ENCODE results near the gene CD207. TPM values are rescaled to one million over a fixed set of nuclear protein-coding genes. Genes with fewer than 3 reads are reported as not detected.

Gene CD207
- total and polyA plus RNA-seq, 7 donors, result 0.04 to 0.59 (median 0.16) TPM; not detected in 1

DNA sequence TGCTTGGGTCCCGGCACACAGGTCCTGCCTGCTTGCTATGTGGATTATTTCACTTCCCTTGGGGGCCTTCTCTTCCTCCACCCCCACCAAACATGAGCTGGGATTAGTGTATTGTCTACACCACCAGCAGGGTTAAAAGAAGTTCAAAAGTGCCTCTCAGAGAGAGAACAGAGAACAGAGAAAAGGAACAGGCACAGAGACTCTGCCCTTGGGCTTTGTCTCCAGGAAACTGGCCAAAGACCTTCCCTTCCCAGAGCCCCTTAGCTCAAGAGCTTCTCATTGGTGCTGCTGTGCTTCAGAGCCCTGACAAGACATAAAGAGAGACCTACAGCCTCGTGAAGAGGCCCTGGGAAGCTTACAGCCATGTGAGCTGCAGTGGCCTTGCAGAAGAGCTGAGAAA, 38.1 kb downstream of the CD207 start:
- 24 to 48% (median 45%) methylated on average over 2 of the region's 2 CpGs for WGBS, 3 donors
- no peak overlapping the region for H3K27ac ChIP-seq
- TF ChIP-seq, protein P1, sequence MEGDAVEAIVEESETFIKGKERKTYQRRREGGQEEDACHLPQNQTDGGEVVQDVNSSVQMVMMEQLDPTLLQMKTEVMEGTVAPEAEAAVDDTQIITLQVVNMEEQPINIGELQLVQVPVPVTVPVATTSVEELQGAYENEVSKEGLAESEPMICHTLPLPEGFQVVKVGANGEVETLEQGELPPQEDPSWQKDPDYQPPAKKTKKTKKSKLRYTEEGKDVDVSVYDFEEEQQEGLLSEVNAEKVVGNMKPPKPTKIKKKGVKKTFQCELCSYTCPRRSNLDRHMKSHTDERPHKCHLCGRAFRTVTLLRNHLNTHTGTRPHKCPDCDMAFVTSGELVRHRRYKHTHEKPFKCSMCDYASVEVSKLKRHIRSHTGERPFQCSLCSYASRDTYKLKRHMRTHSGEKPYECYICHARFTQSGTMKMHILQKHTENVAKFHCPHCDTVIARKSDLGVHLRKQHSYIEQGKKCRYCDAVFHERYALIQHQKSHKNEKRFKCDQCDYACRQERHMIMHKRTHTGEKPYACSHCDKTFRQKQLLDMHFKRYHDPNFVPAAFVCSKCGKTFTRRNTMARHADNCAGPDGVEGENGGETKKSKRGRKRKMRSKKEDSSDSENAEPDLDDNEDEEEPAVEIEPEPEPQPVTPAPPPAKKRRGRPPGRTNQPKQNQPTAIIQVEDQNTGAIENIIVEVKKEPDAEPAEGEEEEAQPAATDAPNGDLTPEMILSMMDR (IDR thresholded peaks at IDR 0.05), result no peak

DNA sequence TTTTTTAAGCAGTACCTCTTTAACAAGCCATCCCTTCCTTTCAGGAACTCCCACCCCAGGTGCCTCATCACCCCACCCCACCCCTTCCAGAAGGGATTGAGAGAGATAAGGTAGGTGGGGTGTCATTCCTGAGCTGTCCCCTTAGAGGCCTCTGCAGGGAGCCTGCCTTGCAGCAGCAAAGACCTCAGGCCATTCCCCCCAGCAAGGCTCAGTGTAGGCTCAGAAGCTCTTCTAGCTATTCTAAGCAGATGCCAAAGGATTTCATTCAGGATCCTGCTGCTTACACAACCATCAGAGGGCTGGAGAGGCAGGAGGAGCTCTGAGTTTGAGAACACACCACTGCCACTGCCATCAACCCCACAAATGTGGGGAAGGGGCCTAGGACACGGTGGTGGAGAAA, 39.4 kb downstream of the CD207 start:
- peaks cover 0 to 17% (median 0%) of the 10 kb centered on the region in 3 donors for H3K27me3 ChIP-seq (ENCODE audit: insufficient read depth in 3 of 3, low read length in 2 of 3)
- WGBS, 3 donors, result 66 to 93% (median 83%) methylated on average over 1 of the region's 1 CpG
- intact Hi-C loops (cut with DNase I), result no loop called here

More for the DNA sequence above, 38.1 kb downstream of the CD207 start:
- intact Hi-C loops (cut with DNase I), result no loop called here
- Histone ChIP-seq H3K4me1 (no peaks in the 10 kb centered on the region), H3K36me3 (ENCODE audit: insufficient read depth in 1 of 2, low read depth in 1 of 2) (no peaks in the 10 kb centered on the region), H3K9me3 (no peaks in the 10 kb centered on the region), H3K4me3 (no peak overlapping the region), H3K27me3 (ENCODE audit: insufficient read depth in 3 of 3, low read length in 2 of 3) (peaks cover 0 to 10% (median 0%) of the 10 kb centered on the region in 3 donors)
- no peak for ATAC-seq
- no peak for DNase-seq

DNA sequence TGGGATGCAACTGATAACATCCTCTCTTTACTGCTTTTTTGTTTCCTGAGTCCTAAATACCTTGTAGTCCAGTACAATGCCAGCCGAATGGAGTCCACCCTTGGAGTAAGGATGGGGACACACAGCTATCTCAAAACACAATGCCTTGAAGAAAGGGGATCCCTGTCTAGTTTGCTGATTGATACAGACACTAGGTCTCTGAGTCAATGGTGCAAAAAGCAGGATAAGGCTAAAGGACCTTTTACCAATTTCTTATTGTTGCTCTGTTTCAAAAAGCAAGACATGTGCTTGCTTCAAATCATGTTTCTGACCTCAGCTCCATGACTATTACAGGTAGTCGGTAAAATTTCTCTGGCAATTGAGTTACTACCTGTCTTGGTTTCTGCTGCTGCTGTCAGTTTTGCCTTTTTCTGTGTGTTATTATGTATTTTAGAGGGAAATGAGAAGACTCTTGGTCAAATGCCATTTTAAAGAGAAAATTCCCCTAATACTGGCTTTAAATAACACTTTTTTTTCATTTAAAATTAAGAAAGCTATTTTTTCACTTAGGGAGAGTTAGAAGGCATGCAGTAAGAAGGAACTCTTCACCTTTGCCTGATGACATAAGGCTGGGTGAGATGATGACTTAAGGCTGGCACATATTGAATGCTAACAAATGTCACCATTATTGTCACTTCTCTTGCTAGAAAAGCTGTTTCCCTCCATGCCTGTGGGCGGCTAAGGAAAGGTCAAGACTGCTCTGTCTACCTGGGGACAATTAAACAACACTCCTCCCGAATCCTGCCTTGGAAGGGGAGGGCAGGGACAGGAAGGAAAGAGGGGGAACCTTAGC, 40.2 kb downstream of the CD207 start:
- H3K4me1 ChIP-seq, result no peaks in the 10 kb centered on the region
- TF ChIP-seq, protein P1 (IDR thresholded peaks at IDR 0.05), result no peak
- H3K4me3 ChIP-seq, result no peak overlapping the region
- H3K9me3 ChIP-seq, result no peaks in the 10 kb centered on the region
- H3K36me3 ChIP-seq (ENCODE audit: insufficient read depth in 1 of 2, low read depth in 1 of 2), result no peaks in the 10 kb centered on the region
- no peak overlapping the region for H3K27ac ChIP-seq
- peaks cover 2 to 26% (median 5%) of the 10 kb centered on the region in 3 donors for H3K27me3 ChIP-seq (ENCODE audit: insufficient read depth in 3 of 3, low read length in 2 of 3)
- intact Hi-C loops (cut with DNase I), result no loop called here
- ATAC-seq (no peak), DNase-seq (no peak)
- WGBS, 3 donors, result 64 to 78% (median 75%) methylated on average over 4 of the region's 4 CpGs

More for the DNA sequence above, 39.4 kb downstream of the CD207 start:
- Histone ChIP-seq H3K4me3 (no peak overlapping the region), H3K27ac (no peak overlapping the region), H3K4me1 (no peaks in the 10 kb centered on the region), H3K9me3 (no peaks in the 10 kb centered on the region), H3K36me3 (ENCODE audit: insufficient read depth in 1 of 2, low read depth in 1 of 2) (no peaks in the 10 kb centered on the region)
- TF ChIP-seq, protein P1 (IDR thresholded peaks at IDR 0.05), result no peak
- DNase-seq (no peak), ATAC-seq (no peak)

DNA sequence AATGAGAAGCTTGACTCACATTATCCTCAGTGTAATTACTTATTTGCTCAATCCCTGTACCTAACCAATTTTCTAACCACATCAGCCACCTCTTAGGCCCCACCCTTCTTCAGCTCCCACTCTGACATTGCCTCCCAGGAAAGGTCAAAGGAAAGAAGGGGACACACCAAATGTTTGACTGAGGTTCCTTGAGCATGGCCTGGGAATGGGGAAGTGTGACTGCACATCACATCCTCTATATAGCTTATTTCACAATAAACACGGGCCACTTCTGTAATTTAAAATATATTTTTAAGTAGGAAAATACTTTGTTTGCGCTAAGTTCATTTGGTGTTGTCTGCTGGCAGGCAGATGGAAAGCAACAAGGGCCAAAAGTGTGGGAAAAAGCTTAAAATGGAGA, 42.2 kb downstream of the CD207 start:
- DNase-seq (no peak), ATAC-seq (no peak)
- H3K9me3 ChIP-seq, result no peaks in the 10 kb centered on the region
- no peak overlapping the region for H3K27ac ChIP-seq
- TF ChIP-seq, protein P1 (IDR thresholded peaks at IDR 0.05), result no peak
- intact Hi-C loops (cut with DNase I), result loop anchor here in 1 of 2 donors (5.0 kb wide), 1 partner anchor 154 kb away; no protein-coding TSS in a partner anchor
- H3K27me3 ChIP-seq (ENCODE audit: insufficient read depth in 3 of 3, low read length in 2 of 3), result peaks cover 2 to 44% (median 7%) of the 10 kb centered on the region in 3 donors
- no peak overlapping the region for H3K4me3 ChIP-seq
- peaks cover 3% of the 10 kb centered on the region for H3K4me1 ChIP-seq
- no peaks in the 10 kb centered on the region for H3K36me3 ChIP-seq (ENCODE audit: insufficient read depth in 1 of 2, low read depth in 1 of 2)
- WGBS, 3 donors, result 80 to 85% (median 83%) methylated on average over 2 of the region's 2 CpGs
